Measurements from ENCODE around the gene FYN.
A peak's percentile ranks its signal among the peaks of the same experiment; 100 is the strongest.

The FYN gene

DNA sequence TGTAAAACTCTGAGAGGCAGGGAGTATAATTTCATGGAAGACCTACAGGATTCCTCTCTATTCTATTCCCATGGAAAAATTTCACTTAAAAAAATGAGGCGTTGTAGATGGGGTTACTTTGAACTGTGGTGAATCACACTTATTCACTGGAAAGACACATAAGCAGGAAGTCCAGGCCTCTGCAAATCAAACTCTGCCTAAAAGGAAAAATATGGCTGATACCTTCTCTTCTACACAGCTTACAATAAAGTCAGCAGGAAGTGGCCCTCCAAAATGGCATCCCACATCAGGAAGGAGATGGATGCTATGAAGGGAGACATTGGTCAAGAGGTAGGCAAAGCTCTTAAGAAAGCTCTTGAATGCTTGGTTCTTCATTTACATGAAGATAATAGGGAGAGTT, 115.9 kb downstream of the FYN start:
- DNase-seq (ENCODE audit: low read depth) = no peak
- TF ChIP-seq, protein P1, sequence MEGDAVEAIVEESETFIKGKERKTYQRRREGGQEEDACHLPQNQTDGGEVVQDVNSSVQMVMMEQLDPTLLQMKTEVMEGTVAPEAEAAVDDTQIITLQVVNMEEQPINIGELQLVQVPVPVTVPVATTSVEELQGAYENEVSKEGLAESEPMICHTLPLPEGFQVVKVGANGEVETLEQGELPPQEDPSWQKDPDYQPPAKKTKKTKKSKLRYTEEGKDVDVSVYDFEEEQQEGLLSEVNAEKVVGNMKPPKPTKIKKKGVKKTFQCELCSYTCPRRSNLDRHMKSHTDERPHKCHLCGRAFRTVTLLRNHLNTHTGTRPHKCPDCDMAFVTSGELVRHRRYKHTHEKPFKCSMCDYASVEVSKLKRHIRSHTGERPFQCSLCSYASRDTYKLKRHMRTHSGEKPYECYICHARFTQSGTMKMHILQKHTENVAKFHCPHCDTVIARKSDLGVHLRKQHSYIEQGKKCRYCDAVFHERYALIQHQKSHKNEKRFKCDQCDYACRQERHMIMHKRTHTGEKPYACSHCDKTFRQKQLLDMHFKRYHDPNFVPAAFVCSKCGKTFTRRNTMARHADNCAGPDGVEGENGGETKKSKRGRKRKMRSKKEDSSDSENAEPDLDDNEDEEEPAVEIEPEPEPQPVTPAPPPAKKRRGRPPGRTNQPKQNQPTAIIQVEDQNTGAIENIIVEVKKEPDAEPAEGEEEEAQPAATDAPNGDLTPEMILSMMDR (IDR thresholded peaks at IDR 0.05; ENCODE audit: low read depth, low read length, missing control alignments) = no peak

DNA sequence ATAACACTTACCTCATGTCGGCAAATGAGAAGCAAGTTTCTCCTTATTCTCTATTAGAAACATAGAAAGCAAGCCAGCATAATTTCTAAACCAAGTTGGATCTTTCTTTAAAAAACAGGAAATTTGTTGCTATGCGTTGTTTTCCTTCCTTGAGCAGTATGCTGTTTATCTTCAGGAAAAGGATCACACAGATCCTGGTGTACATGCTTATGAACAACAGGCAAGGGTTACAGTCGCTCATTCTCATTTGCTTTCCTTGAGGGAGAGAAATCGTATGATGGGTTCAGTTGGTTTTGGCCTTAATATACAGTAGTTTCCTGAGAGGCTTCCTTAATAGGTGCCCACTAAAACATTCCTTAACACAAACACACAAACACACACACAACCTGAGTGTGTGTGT, 118.8 kb downstream of the FYN start:
- DNase-seq (ENCODE audit: low read depth) = no peak
- no peak overlapping the region for H3K4me3 ChIP-seq (ENCODE audit: low read depth, low read length)
- TF ChIP-seq, protein P1 (IDR thresholded peaks at IDR 0.05; ENCODE audit: low read depth, low read length, missing control alignments) = no peak

More for the DNA sequence above, 115.9 kb downstream of the FYN start:
- no peak overlapping the region for H3K4me3 ChIP-seq (ENCODE audit: low read depth, low read length)

DNA sequence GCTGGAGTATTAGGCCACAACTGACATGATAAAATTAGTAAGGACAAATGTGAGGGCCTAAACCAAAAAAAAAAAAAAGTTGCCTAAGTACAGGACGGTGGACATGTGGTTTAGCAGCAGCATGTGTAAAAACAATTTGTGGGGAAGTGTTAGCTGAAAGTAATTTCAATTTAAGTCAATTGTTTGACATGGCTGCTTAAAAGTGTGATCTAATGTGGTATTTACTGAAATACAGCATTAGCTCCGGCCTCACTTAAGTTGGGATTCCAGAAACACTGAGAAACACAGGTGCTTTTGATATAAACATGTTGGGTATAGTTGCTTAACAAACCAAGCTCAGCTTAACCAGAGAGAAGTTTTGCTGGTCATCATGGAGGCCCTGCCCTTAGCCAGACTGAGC, 119.7 kb downstream of the FYN start:
- H3K4me3 ChIP-seq (ENCODE audit: low read depth, low read length) = no peak overlapping the region
- no peak for DNase-seq (ENCODE audit: low read depth)
- TF ChIP-seq, protein P1 (IDR thresholded peaks at IDR 0.05; ENCODE audit: low read depth, low read length, missing control alignments) = no peak

DNA sequence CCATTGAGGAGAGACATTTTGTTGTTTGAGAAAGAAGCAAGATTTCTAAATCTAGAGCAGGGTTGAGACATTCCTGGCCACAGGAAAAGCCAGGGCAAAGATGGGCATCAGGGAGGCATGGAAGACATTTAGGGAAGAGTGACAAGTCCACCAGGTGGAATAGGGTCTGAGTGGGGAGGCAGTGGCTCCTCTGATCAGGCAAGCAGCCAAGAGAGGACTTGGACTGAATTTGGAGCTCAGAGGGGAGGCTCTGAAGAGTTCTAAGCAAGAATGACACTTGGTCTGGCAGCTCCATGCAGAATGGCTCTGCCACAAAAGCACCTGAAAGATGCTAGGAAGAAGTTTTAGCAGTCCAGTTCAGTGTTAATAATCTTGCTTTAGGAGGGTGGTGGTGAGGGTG, 120.8 kb downstream of the FYN start:
- H3K4me3 ChIP-seq (ENCODE audit: low read depth, low read length) = no peak overlapping the region
- TF ChIP-seq, protein P1 (IDR thresholded peaks at IDR 0.05; ENCODE audit: low read depth, low read length, missing control alignments) = no peak
- no peak for DNase-seq (ENCODE audit: low read depth)

DNA sequence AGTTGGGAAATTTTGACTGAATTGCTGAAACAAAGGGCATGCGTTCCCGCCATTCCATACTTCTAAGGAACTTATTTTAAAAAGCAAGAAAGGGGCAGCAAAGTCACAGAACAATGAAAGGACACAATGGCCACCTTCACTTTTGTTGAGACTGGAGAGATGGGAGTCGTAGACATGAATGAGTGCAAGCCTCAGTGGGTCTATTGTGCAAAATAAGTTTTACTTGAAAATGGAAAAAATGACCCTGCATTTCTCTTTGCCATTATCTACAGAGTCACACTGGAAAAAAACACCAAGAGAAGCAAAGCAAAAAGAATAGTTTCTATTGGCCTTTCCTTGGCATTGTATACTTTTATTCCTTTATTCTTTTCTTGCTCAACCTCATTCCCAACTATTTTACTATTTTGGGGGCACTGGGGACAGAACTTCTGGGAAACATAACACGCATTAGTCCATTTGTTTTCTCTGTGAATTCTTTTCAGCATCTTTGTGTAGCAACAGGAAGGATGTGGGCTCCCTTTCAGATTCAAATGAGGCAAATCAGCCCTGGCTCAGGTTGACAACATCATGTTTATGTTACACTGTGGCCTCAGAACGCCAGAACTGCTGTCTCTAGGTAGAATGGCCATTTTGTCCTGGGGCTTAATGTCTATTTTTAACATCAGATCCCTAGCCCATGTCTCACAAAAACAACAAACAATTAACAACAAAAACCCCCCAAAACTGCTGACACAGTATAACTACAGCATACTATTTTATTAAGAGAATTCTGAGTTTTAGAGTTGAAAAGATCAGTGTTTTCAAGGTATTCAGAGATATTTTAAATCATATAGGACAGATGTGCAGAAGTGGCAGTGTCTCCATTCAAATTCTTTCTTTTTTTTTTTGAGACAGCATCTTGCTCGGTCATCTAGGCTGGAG, 122.2 kb downstream of the FYN start:
- TF ChIP-seq, protein P1 (IDR thresholded peaks at IDR 0.05; ENCODE audit: low read depth, low read length, missing control alignments) = no peak
- no peak overlapping the region for H3K4me3 ChIP-seq (ENCODE audit: low read depth, low read length)
- peak; percentile 35 for DNase-seq (ENCODE audit: low read depth)

DNA sequence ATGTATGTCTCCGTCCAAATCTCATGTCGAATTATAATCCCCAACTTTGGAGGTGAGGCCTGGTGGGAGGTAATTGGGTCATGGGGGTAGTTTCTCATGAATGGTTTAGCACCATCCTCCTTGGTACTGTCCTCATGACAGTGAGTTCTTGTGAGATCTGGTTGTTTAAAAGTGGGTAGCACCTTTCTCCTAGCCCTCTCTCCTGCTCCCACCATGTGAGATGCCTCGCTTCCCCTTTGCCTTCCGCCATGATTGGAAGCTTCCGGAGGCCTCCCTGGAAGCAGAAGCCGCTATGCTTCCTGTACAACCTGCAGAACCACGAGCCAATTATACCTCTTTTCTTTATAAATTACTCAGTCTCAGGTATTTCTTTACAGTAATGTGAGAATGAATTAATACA, 123.1 kb downstream of the FYN start:
- DNase-seq (ENCODE audit: low read depth) = no peak
- no peak overlapping the region for H3K4me3 ChIP-seq (ENCODE audit: low read depth, low read length)
- TF ChIP-seq, protein P1 (IDR thresholded peaks at IDR 0.05; ENCODE audit: low read depth, low read length, missing control alignments) = no peak

DNA sequence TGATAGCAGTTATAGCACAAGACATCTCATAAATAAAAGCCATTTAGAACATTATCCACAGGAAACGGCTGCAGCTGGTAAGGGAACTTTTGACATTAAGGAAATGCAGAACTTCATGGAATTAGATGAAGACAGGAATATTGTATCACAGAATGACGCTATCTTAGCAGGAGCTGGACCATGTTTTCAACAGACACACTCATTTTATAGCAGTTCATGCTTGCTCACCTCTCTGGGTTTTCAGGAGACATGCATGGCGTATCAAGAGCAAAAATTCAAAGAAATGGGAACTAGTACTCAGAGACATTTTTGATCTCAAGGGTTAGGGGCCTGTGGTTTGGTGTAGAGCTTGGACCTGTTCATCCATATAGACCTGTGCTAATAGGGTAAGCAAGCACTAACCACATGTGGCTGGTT, 125.0 kb downstream of the FYN start:
- TF ChIP-seq, protein P1 (IDR thresholded peaks at IDR 0.05; ENCODE audit: low read depth, low read length, missing control alignments) = no peak
- no peak for DNase-seq (ENCODE audit: low read depth)
- no peak overlapping the region for H3K4me3 ChIP-seq (ENCODE audit: low read depth, low read length)

Data from GM12864 (cell line).